ENCODE results near the gene SLC27A6.

Gene SLC27A6

GRCh38 chr5:129063483-129064113 lies 98.3 kb downstream of the SLC27A6 start:
- DNase-seq (ENCODE audit: low read depth in 2 of 2), result no peak

- no peak for DNase-seq (ENCODE audit: low read depth in 2 of 2)
Measured at GRCh38 chr5:129065721-129066120, 100.4 kb downstream of the SLC27A6 start.

GRCh38 chr5:129067745-129068144 lies 102.5 kb downstream of the SLC27A6 start:
- no peak for DNase-seq (ENCODE audit: low read depth in 2 of 2)

GRCh38 chr5:129069292-129069691 lies 104.0 kb downstream of the SLC27A6 start:
- DNase-seq (ENCODE audit: low read depth in 2 of 2), result no peak

- no peak for DNase-seq (ENCODE audit: low read depth in 2 of 2)
Measured at GRCh38 chr5:129073111-129073510, 107.8 kb downstream of the SLC27A6 start.

- no peak for DNase-seq (ENCODE audit: low read depth in 2 of 2)
Measured at GRCh38 chr5:129074903-129075302, 109.6 kb downstream of the SLC27A6 start.

GRCh38 chr5:129077433-129078075 lies 112.3 kb downstream of the SLC27A6 start:
- DNase-seq (ENCODE audit: low read depth in 2 of 2), result no peak

GRCh38 chr5:129078247-129078646 lies 113.0 kb downstream of the SLC27A6 start:
- DNase-seq (ENCODE audit: low read depth in 2 of 2), result no peak

GRCh38 chr5:129078660-129079059 lies 113.4 kb downstream of the SLC27A6 start:
- DNase-seq (ENCODE audit: low read depth in 2 of 2), result no peak

- no peak for DNase-seq (ENCODE audit: low read depth in 2 of 2)
Measured at GRCh38 chr5:129079496-129079895, 114.2 kb downstream of the SLC27A6 start.

GRCh38 chr5:129080766-129081165 lies 115.5 kb downstream of the SLC27A6 start:
- DNase-seq (ENCODE audit: low read depth in 2 of 2), result no peak

- no peak for DNase-seq (ENCODE audit: low read depth in 2 of 2)
Measured at GRCh38 chr5:129082225-129083136, 117.2 kb downstream of the SLC27A6 start.

Measured in stimulated activated CD8-positive, alpha-beta memory T cell treated with anti-CD3 and anti-CD28 coated beads, Interleukin-15, amount 100 ng/mL, for 4 hours (primary cell).